COR-L47 (cell line): Measurements from ENCODE around the gene MGAT4A.

Experiments
- DNase-seq: peaks from one replicate; lab custom pipeline; 2025; lab: John Stamatoyannopoulos, UW

MGAT4A gene

GRCh38 chr2:98572676-98573075 is 158.3 kb downstream of the MGAT4A start:
- no peak for DNase-seq

GRCh38 chr2:98572211-98572610 is 158.7 kb downstream of the MGAT4A start:
- DNase-seq = no peak

- DNase-seq = no peak
Measured at GRCh38 chr2:98571796-98572195, 159.1 kb downstream of the MGAT4A start.

- DNase-seq = no peak
Measured at GRCh38 chr2:98571121-98571701, 159.7 kb downstream of the MGAT4A start.

- no peak for DNase-seq
Measured at GRCh38 chr2:98570356-98570755, 160.6 kb downstream of the MGAT4A start.

- no peak for DNase-seq
Measured at GRCh38 chr2:98569915-98570314, 161.0 kb downstream of the MGAT4A start.

- DNase-seq = peak; percentile 16
Measured at GRCh38 chr2:98569197-98569793, 161.6 kb downstream of the MGAT4A start.
